Activated CD8-positive, alpha-beta memory T cell treated with anti-CD3 and anti-CD28 coated beads, Interleukin-2, amount 50 U/mL, for 24 hours (primary cell): Measurements from ENCODE around the gene PTGR3.

Source experiments
- DNase-seq: peaks from one replicate; pipeline ENCODE4 v3.0.0-alpha.2; 2020; ENCODE audit errors: extremely low read depth

The PTGR3 gene

DNA sequence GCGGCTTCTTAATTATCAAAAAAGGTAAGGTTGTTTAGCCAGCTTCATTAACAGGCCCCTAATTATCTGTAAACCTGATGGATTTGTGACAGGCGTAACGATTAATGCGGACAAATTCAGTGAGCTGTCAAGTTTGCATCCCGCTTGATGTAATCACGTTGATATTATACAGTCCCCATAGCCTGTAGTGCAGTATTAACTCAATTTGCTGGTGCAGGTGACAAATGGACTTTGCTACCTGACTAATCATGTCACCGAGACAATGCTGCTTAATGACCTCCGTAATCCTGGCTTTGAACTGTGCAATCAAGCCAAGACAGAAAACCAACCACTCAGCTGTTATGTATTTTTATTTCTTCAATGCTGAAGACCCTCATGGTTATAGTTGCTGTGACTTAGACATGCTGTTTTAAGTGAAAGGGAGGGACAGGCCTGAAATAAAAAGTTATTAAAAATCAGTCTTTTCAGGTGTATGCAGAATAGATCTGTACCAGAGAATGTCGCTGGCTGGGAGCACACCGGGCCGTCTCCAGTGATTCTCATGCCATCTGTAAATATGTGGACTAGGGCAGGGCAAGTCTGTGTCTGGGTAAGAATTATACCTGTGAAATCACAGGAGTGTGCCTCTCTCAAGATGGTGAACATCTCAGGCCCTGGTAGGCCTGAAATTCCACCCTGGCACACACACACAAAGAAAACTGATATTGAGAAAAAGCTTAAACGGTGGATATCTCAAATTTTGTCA, 6.0 kb upstream of the PTGR3 start:
- DNase-seq, result no peak

- DNase-seq, result no peak
These were observed 5.4 kb upstream of the PTGR3 start for GRCh38 chr18:75214332-75214690.

- no peak for DNase-seq
These were observed 4.8 kb upstream of the PTGR3 start for GRCh38 chr18:75213611-75214331.

GRCh38 chr18:75212751-75213090, 3.8 kb upstream of the PTGR3 start:
- DNase-seq, result no peak

DNA sequence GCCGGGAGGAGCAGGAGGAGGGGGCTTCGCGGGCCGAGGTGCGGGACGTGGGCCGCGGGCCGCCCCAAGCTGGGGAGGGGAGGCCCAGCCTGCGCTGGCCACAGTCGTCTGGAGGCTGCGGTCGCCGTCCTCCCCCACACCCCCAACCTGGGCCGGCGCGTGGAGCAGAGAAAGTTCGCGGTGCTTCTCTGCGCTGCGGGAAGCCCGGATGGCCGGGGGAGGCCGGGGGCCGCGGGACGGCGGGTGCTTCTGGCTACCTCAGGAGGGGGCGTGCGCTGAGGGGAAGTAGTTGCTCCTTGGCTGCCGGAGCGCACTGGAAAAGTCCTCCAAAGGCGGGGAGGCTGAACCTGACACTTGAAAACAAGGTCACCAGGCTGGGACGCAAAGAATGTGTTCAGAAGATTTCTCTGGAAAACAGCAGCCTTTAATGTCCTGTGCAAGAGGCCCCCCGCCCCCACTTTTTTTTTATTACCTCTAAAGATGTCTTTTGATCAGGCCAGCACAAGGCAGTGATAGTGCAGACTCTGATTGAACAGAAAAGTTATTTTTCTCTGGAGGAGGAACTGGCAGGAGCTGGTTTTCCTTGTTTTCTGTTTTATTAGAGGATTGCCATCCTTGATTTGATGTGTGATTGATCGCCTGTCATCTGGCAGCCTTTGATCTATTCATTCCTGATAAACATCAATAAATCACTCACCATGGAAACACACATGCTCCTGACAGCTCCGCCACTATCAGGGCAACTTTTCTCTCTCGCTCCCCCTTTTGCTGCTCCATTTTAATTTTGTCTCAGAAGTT, 3.2 kb upstream of the PTGR3 start:
- no peak for DNase-seq

GRCh38 chr18:75211626-75211952, 2.6 kb upstream of the PTGR3 start:
- no peak for DNase-seq

DNA sequence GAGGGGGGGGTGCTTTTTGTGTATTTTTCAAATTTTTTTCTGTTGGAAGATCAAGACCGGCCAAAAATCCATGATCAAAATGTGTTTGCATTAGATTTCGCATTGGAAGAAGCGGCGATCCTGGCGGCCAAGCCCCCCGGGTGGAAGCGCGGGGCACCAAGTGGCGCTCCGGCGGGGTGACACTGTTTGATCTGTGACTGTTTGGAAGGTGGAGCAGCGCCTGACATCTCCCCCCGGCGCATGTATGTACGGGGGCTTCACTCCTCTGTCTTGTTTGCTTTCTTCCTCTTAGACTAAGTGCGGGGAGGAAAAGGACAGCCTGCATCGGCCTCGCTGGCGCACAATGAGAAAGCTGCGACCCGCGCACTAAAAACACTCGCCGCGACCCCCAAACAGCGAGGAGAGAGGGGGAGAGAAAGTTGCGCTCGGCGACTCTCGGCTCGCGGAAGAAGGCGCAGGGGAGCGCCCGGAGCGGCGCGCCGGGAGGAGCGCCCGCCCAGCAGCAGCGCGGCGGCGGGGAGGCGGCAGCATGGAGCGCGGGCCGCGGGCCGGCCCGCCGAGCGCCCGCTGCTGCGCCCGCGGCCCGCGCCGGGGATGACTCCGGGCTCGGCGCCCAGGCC, 2.2 kb upstream of the PTGR3 start:
- DNase-seq, result no peak

GRCh38 chr18:75210274-75211001, 1.5 kb upstream of the PTGR3 start, which contains the start of gene TSHZ1:
Gene TSHZ1, plus strand, starts transcription at chr18:75210797. Its CDS starts 1,080 bp downstream, at chr18:75211877.
- no peak for DNase-seq

DNA sequence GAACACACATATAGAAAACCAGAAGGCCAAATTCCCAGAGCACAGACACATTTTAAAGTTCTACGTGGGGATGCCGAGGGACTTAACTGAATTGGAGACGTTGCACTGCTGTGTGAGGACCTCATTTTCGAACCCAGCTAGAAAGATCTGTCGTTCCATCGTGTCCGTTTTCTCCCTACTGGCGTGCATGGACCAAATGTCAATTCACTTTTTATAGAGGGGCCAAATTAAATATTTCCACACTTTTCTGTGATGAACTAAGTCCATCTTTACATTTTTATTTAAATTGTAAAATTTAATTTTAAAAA, 966 bp upstream of the PTGR3 start:
- no peak for DNase-seq

GRCh38 chr18:75208836-75209128, 157 bp downstream of the PTGR3 start:
- no peak for DNase-seq

GRCh38 chr18:75208155-75208835, 644 bp downstream of the PTGR3 start:
- DNase-seq, result no peak

GRCh38 chr18:75207310-75208154, 1.4 kb downstream of the PTGR3 start:
- DNase-seq, result no peak

DNA sequence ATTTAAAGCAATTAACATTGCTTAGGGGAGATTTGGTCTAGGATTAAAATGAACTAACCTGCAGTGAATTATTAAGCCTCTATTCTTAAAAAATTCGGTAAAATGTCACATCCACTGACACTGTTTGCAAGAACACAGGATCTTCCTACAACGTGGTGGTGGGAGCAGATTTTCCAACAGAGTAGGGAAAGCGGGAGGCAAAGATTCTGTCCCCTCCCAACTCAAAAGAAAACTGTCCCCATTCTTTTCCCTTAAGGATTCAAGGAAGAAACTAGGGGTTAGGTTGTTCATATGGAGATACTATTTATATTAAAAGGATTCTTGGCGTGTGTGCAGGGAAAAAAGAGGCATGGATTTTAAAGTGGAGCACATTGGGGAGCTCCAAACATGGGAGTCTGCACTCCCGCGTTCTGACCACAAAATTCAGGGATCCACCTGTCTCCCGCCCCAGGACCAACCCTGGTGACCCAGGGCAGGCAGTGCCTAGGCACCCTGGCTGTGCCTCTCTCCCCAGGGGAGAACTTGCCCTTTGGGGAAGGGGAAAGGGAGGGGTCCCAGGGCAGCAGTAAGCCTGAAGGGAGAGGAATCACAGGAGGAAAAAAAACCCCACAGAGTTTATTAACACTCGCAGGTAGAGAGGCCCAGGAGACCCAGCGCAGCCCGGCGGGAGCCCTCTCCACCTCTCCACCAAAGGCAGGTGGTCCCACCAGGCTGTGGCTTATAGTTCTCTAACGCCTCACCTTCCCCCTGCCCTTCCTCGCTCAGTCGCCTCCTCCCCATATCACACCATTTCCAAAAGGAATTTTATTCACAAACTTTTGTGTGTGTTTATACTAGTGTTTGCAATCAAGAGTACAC, 2.3 kb downstream of the PTGR3 start:
- no peak for DNase-seq

DNA sequence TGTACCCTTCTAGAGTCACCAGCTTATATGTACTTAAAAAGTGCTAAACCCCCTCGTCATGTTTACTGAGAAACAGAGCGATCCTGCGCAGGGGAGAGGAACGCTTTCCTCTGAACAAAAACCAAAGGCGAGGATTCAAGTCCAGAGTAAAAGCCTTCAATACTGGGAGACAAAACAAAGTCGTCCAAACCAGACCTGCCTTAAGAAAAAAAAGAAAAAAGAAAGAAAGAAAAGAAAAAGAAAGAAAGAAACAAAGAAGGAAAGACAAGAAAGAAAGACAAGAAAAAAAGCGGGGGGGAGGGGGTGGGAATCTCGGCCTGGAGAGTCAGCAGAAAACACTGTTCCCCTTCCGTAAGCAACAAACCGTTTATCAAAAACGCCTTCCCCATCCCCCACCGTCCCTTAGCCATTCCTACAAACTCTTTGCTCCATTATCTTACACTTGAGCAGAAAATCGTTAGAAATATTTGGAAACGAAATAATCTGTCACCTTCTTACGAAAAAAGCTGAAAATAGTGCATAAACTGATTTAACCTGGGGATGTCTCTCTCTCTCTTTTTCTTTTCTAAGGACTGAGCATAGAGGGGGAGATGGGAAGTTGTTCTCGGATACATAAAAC, 3.3 kb downstream of the PTGR3 start:
- DNase-seq, result no peak

- DNase-seq, result no peak
These were observed 4.0 kb downstream of the PTGR3 start for GRCh38 chr18:75204732-75205513.

- DNase-seq, result no peak
These were observed 4.6 kb downstream of the PTGR3 start for GRCh38 chr18:75204269-75204731.

DNA sequence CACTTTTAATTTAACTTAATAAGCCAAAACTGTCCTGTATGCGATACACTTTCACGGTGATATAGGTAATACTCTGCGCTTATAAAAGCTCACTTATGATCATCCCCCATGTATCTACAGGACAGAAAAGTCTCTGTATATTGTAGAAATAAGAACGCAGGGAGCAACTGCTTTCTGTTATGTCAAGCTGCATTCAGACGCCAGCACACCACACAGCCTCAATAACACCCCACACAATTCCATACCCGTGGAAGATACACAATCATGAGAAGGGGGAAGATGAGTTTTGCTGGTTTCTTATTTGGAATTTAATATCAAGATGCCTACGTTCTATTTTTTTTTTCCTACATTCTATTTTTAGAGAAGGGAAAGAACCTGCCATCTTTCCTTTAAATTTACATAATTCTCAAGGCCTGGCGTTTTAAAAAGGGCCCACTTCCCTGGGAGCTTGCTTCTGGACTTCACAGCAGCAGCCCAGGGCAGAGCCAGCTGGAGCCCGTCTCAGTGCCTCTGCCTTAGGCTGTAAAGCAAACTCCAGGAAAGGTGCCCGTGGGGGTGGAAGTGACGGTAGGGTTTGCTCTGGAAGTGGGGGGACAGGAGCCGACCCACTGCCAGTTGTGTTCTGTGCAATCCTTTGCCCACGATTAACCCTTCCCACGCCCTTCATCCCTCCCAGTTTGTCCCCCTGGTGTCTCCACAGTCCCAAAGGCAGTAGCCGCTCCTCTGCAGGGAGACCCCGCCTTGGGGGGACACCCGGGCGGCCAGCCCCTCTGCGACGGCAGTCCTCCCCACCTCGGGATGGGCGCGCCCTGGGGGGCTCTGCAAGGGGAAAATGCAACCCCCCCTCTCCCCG, 5.3 kb downstream of the PTGR3 start:
- DNase-seq, result no peak
